Measurements from ENCODE around the gene ZBTB11.
A peak's percentile ranks its signal among the peaks of the same experiment; 100 is the strongest.
"Not testable (repeated sequence)": the region's sequence is repeated elsewhere in the genome, so short reads cannot be mapped to it uniquely, and the experiment has no call there.

The ZBTB11 gene

DNA sequence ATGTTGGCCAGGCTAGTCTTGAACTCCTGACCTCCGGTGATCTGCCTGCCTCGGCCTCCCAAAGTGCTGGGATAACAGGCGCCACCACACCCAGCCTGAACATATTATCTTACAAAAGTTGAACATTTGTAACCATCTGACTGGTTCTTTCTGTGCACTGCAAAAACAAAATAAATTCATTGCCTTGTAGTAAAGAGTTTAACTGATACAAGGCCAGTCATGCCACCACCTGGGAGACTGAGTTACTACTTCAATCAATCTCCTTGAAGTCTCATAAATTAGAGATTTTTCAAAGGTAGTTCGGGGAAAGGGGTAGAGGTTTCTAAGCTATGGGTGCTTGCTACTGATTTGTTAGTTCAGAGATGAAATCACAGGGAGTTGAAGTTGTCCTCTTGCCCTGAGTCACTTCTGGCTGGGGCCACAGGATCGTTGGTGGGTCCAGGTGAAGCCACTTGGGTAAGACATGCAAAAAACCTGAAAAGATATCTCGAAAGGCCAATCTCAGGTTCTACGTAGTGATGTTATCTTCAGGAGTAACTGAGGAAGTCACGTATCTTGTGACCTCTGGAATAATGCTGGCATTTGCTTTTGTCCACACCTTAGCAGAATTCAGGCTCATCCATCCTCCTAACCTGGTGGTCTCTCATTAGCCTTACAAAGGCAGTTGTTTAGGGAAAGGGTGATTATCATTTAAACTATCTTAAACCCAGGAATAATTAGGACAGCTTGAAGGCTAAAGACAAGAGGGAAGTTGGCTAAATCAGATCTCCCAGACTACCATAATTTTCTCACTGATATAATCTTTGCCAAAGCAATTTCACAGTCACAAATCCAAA, 33.7 kb downstream of the ZBTB11 start:
- no peak for DNase-seq (ENCODE audit: low read depth, low spot score)

GRCh38 chr3:101642441-101642840, 34.5 kb downstream of the ZBTB11 start:
- DNase-seq (ENCODE audit: low read depth, low spot score), result no peak

- not testable (repeated sequence) for DNase-seq (ENCODE audit: low read depth, low spot score)
These were observed 35.4 kb downstream of the ZBTB11 start for GRCh38 chr3:101641397-101642115.

DNA sequence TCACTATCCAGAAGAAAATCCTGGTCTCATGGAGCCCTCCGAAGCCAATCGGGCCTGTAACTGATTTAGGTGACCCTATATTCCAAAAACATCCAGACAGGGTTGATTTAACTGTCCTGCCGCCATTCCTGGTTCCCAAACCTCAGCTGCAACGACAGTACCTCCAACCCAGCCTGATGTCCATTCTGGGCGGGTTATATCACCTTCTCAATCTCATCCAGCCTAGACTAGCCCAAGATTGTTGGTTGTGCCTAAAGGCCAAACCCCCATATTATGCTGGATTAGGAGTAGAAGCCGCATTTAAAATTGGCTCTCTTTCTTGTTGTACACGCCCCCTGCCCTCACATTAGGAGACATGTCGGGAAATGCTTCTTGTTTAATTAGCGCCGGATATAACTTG, 36.7 kb downstream of the ZBTB11 start:
- DNase-seq (ENCODE audit: low read depth, low spot score), result no peak

DNA sequence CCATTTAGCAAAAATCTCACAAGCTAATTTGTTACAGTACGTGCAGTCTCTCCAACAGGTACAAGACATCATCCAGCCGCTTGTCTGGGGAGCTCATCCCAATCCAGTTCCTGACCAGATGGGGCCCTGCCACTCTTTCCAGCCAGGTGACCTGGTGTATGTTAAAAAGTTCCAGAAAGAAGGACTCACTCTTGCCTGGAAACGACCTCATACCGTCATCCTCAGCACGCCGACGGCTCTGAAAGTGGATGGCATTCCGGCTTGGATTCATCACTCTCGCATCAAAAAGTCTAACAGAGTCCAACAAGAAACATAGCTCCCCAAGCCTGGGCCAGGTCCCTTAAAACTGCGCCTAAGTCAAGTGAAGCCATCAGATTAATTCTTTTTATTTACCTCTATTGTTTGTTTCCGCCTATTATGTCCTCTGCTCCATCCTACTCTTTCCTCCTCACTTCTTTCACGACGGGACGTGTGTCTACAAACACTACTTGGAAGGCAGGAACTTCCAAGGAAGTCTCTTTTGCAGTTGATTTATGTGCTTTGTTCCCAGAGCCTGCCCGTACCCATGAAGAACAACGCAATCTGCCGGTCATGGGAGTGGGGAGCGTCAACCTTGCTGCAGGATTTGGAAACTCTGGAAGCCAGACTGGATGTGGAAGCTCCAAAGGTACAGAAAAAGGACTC, 37.5 kb downstream of the ZBTB11 start:
- no peak for DNase-seq (ENCODE audit: low read depth, low spot score)

- DNase-seq (ENCODE audit: low read depth, low spot score), result peak; percentile 2
These were observed 38.6 kb downstream of the ZBTB11 start for GRCh38 chr3:101638261-101638745.

DNA sequence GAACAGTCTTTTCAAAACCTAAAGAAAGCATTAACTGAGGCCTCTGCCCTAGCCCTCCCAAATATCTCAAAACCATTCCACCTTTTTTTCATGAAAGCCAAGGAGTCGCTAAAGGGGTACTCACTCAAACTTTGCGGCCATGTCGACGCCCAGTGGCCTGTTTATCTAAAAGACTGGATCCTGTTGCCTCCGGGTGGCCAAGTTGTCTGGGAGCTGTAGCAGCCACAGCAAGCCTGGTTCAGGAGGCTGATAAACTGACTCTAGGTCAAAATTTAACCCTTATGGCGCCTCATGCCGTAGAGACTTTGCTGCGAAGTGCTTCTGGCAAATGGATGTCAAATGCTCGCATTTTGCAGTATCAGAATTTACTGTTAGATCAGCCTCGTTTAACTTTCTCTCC, 39.5 kb downstream of the ZBTB11 start:
- no peak for DNase-seq (ENCODE audit: low read depth, low spot score)

- DNase-seq (ENCODE audit: low read depth, low spot score), result peak; percentile 2
These were observed 40.8 kb downstream of the ZBTB11 start for GRCh38 chr3:101635954-101636798.

GRCh38 chr3:101635345-101635744, 41.6 kb downstream of the ZBTB11 start:
- no peak for DNase-seq (ENCODE audit: low read depth, low spot score)

DNA sequence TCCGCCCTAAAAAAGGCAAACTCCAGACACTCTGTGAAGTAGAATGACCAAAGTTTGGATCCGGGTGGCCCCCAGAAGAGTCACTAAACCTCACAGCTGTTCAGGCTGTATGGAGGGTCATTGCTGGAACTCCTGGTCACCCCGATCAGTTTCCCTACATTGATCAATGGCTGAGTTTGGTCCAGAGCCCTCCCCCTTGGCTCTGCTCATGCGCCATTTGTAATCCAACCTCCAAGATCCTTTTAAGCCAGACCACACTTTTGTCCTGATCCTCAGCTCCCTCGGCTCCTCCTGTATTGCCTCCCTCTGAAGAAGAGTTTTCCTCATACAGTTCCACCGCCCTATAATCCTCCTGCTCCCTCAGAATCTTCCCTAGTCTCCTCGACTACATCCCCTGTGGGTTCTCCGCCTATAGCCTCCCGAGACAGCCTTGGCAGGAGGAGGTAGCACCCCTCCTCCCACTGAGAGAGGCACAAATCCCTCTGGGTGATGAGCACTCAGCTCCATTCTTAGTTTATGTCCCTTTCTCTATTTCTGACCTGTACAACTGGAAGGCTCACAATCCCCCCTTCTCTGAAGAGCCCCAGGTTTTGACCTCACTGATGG, 42.2 kb downstream of the ZBTB11 start:
- DNase-seq (ENCODE audit: low read depth, low spot score), result no peak

DNA sequence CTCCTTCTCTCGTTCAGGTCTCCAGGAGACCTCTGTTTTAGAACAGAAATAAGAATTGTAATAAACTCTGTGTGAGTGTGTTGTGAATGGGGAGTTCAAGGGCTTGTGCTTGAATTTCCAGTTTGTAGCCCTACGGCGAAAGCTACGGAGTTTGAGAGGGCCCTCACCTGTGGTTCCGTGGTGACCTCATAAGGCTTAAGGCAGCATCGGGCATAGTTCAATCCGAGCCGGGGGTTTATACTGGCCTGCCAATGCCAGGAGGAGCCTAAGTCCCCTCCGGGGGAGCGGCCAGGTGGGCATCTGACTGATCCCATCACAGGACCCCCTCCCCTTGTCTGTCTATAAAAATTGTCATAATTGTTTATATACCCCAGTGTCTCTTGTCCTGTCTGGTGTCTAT, 43.7 kb downstream of the ZBTB11 start:
- DNase-seq (ENCODE audit: low read depth, low spot score), result no peak

- no peak for DNase-seq (ENCODE audit: low read depth, low spot score)
These were observed 44.3 kb downstream of the ZBTB11 start for GRCh38 chr3:101632586-101632985.

DNA sequence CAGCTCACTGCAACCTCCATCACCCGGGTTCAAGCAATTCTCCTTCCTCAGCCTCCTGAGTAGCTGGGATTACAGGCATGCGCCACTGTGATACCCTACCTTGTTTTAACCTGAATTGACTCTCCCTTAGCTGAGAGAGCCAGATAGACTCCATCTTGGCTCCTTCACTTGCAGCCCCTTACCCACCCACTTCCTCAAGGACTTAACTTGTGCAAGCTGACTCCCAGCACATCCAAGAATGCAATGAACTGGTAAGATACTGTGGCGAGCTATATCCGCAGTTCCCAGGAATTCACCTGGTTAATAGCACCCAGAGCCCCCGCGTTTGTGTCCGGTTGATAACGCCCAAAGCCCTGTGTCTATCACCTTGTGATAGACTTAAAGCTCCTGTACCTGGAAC, 45.0 kb downstream of the ZBTB11 start:
- DNase-seq (ENCODE audit: low read depth, low spot score), result not testable (repeated sequence)

DNA sequence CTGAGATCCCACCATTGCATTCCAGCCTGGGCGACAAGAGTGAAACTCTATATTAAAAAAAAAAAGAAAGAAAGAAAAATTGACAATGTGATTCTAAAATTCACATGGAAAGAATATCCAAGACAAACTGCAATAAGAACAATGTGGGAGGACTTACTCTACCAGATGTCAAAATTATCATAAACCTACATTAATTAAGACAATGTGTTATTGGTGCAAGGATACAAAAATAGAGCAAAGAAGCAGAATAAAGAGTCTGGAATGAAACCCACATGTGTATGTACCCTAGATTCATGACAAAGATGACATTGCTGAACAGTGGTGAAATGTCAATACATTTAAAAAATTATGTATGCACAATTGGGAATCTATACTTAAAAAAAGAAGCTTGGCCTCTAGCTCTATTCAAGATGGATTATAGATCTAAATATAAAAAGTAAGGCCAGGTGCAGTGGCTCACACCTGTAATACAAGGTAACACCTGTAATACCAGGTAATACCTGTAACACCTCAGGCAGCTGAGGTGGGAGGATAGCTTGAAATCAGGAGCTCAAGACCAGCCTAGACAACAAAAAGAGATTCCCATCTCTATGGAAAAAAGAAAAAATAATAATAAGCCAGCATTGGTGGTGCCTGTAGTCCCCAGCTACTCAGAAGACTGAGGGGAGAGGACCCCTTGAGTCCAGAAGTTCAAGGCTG, 45.7 kb downstream of the ZBTB11 start:
- DNase-seq (ENCODE audit: low read depth, low spot score), result no peak

GRCh38 chr3:101629219-101629618, 47.7 kb downstream of the ZBTB11 start:
- DNase-seq (ENCODE audit: low read depth, low spot score), result no peak

DNA sequence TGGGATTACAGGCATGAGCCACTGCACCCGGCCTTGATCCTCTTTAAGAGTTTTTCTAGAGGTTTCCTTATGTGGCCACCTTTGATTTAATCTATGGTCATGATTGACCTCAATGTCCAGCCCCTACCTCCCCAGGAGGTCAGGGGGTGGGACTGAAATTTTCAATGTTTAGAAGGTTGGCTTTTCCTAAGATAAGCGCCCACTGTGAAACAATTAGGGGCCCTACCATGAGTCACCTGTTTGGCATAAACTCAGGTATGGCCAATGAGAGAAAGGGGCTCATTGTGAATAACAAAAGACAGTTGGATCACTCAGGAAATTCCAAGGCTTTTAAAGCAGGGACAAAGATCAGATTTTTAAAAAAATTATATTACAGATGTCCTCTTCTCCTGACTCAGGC, 51.1 kb downstream of the ZBTB11 start:
- no peak for DNase-seq (ENCODE audit: low read depth, low spot score)

GRCh38 chr3:101624857-101625256, 52.1 kb downstream of the ZBTB11 start:
- no peak for DNase-seq (ENCODE audit: low read depth, low spot score)

DNA sequence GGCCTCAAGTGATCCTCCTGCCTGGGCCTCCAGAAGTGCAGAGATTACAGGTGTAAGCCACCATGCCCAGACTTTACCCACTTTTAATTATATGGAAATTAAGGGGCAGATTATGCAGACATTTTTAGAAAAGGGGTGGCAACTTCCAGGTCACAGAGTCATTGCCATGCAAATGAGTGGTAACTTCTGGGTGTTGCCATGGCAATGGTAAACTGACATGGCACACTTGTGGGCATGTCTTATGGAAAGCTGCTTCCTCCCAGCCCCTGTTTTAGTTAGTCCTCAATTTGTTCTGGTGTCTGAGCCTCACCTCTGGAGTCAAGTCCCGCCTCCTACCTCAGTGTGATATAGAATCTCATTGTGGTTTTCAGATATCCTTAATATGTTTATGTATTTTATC, 53.3 kb downstream of the ZBTB11 start:
- DNase-seq (ENCODE audit: low read depth, low spot score), result no peak

GRCh38 chr3:101619734-101620133, 57.2 kb downstream of the ZBTB11 start:
- no peak for DNase-seq (ENCODE audit: low read depth, low spot score)

DNA sequence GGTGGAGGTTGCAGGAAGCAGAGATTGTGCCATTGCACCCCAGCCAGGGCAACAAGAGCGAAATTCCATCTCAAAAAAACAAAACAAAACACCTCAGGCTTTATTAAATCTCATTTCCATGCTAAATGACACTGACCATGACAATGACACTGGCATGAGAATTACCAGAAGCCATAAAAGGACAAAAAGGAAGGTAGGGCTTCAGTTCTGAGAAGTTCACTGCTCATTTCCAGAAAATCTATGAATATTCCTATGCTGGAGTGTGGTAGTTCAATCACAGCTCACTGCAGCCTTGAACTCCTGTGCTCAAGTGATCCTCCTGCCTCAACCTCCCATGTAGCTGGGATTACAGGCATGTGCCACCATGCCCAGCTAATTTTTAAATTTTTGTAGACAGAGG, 58.2 kb downstream of the ZBTB11 start:
- no peak for DNase-seq (ENCODE audit: low read depth, low spot score)
